Measurements from ENCODE around the gene PRSS57.
"Not testable (repeated sequence)": the region's sequence is repeated elsewhere in the genome, so short reads cannot be mapped to it uniquely, and the experiment has no call there.

The PRSS57 gene

DNA sequence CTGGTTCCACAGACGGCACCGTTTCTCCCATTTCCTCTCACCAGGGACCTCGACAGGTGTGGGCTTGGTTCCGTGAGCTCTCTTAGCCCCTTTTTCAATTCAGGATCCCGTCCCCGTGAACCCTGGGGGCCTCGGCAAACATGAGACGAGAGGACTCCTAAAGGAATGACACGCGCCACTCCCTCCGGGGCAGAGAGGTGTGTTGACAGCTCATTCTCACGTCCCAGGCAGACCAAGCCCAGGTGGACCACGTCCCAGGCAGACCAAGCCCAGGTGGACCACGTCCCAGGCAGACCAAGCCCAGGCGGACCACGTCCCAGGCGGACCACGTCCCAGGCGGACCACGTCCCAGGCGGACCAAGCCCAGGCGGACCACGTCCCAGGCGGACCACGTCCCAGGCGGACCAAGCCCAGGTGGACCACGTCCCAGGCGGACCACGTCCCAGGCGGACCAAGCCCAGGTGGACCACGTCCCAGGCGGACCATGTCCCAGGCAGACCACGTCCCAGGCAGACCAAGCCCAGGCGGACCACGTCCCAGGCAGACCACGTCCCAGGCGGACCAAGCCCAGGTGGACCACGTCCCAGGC is 28.2 kb downstream of the PRSS57 start:
- FAIRE-seq = not testable (repeated sequence)

DNA sequence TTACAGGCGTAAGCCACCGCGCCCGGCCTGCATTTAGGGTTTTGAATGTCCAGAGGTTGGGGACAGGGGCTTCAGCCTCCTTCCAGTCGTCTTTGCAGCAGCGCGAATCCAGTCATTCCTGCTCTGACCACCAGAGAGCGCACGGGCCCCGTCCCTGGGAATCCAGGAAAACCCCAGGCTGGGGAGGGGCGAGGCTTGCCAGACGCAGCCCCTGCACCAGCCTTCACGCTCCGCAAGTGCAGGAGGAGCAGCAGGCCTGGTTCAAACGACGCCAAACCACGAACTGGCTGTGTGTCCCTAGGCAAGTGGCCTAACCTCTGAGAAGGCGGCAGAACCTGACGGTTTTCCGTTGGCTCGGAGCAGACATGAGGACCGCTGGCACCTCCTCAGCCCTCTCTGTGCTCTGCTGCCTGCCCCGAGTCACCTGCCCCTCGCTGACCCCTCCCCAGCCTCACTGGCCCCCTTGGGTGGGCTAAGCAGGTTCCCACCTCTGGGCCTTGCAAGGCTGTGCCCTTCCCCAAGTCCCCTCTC is 30.3 kb downstream of the PRSS57 start:
- FAIRE-seq = peak; percentile 36

DNA sequence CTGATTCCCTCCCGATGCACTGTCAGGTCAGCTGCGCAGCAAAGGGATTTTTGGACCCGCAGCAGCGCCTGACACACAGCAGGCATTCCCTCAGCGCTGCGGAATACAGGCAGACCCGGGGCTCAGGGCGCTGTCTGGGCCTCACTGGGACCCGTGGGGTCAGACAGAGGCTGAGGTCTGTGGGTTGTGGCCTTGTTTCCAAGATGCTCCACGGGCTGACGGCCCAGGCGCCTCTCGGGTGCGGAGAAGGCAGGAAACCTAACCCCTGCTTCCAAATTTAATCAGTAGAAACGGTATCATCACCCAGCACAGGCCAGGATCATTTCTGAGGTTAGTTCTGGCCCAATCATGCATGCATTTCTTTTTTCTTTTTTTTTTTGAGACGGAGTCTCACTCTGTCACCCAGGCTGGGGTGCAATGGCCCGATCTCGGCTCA is 31.6 kb downstream of the PRSS57 start:
- FAIRE-seq = no peak

DNA sequence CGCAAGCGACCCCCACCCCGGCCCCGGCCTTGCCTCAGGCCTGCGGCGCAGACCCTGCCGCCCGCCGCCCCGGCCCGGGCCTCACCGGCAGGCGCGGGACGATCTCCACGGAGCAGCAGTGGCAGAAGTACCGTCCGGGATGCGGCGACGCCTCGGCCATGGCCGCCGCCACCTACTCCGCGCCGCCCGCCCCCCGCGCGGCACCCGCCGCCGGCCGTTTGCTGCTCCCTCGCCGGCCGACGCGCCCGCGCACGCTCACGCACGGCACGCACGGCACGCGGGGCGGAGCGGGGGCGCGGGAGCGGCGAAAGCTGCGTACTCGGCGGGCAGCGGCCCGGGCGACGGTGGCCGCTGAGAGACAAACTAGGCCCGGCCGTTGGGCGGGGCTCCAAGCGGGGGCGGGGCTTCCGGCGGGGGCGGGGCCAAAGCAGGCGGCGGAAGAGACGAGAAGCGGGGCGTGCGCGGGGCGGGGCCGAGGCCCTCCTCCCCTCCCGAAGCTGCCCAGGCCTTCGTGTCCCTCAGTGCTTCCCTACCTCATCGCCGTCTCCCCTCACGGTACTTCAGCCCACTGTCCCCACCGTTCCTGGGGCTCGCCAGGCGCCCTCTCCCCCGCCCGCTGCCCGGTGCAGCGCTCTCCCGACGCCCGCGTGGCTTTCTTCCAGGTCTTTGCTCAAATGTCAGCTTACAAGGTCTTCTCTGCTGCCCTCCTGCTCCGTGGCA is 32.1 kb downstream of the PRSS57 start, which contains the start of gene RNF126:
TSS of gene RNF126 (minus strand) at position 253 of the 720 bp plus-strand sequence. CDS start at position 160, 93 bp downstream.
- no peak for FAIRE-seq

DNA sequence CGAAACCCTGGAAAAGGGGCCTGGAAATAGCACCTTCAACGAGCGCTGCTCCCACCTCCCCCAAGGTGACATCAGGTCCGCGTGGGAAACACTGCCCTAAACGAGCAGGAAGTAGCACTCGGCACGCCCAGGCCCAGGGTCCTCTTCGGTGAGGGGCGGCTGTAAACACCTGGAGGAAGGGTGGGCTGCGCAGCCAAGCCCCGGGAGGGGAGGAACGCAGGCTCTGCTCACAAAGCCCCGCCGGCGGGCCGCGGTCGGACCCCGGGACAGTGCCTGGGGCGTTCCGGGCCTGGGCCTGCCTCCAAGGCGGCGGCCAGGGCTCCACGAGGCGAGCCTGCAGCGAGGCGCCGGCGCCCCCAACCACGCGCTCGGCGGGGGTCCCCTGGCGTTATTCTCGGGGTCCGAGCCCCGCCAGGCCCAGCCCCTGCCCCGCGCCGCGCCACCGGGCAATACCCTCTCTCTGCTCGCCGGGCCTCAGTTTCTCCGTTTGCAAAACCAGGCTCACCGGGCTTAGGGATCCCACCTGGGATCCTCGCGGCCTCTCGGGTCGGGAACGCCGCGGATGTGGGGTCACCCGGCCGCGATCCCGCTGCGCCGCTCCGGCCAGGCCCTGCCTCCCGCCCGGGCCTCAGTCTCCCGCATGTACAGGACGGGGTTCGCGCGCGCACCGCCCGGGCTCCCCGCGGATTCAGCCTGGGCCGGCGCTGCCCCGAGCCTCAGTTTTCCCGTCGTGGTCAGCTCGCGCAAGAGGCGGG is 32.9 kb downstream of the PRSS57 start:
- no peak for FAIRE-seq

DNA sequence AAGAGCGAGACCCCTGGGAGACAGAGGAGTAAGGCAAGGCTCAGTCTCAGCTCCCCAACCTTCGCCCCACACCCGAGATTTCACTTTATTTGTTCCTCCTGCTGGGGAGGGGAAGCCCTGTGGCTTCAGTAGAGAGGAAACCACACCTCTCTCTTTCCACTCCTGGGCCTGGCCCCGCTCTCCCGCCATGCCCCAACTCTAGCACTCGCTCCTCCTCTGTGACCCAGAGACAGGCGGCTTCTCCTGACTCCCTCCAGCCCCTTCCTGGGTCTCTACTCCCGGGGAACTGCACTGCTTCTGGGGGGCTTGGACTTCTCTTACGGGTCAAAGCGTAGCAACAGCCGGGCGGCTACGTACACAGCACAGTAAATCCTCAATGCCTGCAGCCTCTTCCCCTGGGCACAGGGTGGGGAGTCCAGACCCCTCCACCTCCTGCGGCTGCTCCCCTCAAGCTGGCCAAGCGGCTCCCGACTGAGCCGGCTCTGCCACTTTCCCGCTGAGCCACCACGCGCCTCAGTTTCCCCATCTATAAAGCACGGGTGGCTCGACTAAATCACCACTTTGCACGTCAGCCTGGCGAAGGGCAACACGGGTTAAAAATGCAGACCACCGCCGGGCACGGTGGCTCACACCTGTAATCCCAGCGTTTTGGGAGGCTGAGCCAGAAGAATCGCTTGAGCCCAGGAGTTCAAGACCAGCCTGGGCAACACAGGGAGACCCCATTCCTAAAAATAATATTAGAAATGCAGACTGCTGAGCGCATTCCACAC is 33.6 kb downstream of the PRSS57 start:
- no peak for FAIRE-seq

DNA sequence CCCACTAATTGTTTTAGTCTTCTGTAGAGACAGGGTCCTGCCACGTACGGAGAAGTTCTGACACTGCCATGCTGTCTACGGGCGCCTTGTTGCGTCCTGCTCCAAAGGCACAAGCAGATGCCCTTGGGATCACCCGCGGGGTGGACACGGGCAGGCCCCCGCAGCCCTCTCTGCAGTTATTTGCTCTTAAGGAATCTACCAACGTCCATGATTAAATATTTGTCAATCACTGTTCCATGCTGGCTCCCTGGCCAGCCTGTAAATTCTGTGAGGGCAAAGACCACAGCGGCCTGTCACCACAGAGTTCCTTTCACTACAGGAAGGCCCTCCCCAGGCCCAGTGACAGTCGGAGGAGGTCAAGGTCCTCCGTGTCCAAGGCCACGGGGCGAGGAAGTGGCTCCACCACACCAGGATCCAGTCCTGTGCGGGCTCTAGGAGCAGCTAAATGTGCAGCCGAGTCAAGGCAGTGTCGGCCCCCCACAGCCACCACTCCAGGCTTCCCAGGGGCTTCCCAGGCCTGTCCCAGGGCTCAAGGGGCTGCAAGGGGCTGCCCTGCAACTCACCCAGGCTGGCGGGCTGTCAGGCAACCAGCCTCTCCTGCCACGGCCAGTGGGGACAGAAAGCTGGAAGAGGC is 34.3 kb downstream of the PRSS57 start:
- FAIRE-seq = no peak

DNA sequence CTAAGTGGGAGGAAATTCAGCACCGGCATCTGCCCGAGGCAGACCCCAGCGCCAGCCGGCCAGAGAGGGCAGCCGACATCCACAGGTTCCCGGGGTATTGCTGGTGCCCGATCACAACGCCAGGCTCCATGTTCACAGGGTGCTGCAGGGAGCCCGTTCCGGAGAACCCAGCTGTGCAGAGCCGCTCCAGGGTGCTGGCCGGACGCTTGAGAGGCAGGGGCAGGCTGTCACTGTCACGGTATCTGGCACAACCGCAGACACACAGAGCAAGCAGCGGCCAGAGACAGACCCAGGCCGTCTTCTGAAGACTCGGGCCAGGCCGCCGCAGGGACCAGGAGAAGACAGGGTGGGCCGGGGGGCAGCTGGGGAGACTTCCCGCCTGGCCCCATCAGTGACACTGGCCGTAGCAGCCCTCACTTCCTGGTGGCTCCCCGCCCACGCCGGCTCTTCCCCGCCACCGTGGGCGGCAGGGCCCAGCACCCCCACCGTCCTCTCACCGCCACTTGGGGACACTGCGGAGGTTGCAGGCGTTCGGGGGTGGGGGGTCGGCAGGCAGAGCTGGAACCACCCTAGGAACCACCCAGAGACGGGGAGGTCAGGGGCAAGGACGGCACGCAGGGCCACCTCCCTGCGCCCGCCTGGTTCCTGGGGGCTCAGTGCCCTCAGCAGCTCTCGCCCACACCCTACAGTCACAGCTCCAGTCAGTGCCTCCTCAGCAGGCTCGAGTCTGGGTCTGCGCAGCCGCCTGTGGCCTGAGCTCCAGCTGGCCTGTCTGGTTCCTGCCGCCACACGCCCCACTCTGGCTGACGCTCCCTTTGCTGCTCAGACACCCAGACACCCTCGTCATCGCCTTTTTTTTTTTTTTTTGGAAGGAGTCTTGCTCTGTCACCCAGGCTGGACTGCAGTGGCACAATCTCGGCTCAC is 36.1 kb downstream of the PRSS57 start:
- no peak for FAIRE-seq

DNA sequence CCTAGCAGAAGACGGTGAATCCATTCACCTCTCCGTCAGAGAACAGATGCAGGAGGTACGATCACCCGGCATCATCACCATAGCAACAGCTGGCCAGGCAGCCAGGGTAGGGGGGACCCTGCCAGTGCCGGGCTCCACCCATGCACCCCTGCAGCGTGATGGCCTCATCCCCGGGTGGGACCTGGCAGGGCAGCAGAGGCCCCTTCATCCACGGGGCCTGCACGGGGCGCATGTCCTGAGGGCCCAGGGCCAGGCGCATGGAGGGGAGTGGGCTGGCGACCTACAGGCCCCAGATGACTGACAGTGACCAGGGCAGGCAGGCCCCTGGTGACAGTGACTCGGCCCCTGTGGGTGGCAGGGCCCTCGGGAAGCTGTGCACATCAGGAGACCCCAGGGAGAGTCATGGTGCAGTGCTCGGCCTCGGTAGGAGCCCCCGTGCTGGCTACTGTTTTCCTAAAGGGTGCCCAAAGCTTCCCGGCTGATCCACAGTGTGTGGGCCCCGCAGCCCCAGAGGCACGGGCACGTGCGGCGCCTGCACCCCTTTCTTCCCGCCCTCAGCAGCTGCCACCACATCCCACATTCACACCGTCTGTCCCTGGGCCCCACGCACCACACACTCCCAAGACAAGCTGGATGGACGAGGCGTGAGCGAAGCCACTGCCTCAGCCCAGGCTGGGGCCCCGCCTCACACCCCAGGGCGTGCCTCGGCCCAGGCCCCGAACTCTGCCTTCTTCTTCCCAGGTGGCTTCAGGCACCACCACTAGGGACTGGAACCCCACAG is 37.0 kb downstream of the PRSS57 start:
- no peak for FAIRE-seq

DNA sequence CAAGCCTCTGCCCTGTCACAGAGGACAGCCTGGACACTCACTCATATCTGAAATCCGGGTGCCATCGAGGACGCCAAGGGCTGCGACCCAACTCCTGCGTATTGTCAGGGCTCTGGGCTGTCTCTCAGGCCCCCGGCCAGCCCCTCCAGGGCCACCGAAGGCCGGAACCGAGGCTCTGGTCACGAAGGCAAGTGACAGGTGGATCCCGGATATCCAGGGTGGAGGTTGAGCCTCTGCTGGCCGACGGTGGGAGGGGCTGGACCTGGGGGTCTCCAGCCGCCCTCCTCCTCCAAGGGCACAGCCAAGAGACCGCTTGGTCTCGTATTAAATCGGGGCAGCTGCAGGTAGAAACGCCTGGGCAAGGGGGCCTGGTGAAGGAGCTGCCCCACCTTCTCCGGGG is 37.6 kb downstream of the PRSS57 start:
- no peak for FAIRE-seq

DNA sequence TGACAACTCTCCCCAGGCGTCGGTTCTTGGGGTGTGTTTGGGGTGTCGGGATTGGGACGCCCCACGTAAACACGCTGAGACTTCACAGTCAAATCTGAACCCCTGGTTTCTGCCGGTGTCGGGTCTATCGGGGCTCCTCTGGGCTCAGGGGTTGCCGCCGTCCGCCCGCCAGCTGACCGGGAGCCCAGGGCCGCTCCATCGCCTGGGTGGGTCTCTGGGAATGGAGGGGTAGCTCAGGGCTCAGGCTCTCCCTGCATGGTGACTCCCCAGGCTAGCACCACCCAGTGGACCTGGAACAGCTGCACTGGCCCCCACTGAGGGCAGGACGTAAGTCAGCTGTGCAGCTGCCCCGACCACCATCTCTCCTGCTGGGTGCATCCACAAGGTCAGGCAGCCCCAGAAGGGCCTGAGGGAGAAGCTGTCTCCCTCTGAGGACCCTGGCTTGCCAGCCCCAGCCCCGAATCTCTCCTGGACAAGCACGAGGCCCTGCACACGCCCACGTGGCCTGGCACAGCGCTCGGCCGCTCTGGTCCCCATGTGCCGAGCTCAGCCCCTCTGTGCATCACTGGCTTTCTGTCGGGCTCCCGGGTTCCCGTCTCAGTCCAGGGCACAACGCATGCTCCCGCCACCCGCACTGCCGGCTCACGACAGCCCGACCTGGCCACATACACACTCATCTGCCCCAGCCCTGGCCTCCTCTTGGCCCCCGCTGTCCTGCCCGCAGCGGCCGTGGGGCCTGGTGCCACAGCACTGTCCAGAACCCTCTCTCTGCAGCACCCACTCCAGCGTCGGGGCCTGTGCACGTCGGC is 38.3 kb downstream of the PRSS57 start:
- FAIRE-seq = no peak

DNA sequence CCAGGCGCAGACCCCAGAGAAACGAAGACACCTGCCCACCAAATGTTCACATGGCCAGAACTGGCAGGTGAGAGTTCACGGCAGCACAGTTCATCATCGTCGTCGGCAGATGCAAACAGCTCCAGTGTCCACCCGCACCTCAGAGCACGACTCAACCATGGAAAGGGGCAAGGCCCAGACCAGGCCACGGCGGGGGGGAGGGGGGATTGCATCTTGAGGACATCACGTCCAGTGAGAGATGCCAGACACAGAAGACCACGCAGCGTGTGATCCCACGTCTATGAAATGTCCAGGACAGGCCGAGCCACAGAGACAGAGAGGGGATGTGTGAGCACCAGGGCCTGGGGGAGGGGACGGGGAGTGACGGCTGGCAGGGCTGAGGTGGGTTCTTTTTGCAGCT is 39.6 kb downstream of the PRSS57 start:
- FAIRE-seq = no peak

DNA sequence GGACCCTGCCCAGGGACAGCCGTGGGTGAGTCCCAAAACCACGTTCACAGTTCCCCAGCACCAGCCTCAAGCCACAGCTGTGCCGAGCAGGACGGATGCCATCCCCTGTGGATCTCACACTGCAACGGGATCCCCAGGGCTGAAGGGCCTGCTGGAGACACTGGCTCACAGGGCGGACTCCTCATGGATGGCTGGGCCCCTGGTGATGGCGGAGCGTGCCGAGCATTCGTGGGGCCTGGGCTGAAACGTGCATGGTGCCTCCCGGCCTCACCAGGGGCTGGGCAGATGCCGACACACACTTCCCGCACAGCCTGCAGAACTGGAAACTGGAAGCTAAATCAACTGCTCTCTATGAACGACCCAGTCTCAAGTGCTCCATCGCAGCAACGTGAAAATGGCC is 41.8 kb downstream of the PRSS57 start:
- no peak for FAIRE-seq

DNA sequence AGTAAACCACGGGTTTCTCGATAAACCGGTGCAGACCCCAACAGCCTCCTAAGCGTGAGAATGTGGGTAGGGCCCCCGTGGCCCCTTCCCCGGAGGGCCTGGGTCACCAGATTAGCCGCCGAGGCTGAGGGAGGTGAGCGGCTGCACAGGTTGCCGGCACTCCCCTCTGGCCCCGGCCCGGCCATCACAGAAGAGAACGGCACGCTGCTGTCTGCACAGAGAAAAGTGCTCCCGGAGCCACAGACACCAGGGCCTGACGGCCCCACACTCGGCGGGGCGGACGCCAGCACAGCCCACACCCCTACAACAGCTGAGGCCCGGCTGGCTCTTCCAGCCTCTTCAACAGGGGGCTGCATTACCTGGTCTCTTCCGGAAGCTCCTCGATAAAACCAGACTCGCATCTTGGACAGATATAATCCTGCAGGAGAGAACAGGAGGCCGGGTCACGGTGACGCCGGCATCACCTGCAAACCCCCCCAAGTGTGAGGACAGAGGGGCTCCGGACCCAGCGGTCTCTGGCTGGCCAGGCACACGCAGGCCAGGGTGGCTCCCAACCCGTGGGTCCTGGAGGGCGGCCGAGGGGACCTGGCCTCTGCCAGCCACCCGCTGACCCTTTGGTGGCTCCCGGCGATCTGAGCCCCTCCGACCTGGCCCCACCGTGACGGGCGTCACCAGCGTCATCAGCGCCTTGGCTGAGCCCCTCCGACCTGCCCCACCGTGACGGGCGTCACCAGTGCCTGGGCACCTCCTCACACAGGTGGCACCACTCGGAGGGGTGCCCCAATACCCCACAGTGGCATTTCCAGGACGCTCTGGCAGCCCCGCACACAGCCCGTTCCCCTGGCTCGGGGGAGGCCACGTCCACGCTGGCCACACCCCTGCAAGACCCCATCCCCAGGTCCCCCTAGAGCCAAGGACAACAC is 42.5 kb downstream of the PRSS57 start:
- no peak for FAIRE-seq

DNA sequence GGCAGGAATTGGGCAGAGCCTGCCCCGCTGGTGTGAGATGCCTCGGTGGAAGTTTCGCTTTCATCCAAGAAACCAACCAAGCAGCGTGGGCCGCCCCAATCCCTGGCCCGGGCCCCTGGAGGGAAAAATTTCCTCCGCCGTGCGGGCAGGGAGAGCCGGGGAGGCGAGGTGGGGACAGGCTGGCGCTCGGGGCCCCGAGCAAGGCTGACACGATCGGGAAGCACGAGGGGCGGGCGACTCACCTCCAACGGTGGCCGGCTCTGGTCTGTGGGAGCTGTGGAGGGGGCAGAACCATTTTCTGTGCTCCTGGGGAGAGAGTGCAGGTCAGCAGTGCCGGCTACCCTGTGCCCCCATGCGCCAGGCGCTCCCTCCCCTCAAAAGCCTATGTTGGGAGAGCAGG is 43.3 kb downstream of the PRSS57 start:
- no peak for FAIRE-seq

DNA sequence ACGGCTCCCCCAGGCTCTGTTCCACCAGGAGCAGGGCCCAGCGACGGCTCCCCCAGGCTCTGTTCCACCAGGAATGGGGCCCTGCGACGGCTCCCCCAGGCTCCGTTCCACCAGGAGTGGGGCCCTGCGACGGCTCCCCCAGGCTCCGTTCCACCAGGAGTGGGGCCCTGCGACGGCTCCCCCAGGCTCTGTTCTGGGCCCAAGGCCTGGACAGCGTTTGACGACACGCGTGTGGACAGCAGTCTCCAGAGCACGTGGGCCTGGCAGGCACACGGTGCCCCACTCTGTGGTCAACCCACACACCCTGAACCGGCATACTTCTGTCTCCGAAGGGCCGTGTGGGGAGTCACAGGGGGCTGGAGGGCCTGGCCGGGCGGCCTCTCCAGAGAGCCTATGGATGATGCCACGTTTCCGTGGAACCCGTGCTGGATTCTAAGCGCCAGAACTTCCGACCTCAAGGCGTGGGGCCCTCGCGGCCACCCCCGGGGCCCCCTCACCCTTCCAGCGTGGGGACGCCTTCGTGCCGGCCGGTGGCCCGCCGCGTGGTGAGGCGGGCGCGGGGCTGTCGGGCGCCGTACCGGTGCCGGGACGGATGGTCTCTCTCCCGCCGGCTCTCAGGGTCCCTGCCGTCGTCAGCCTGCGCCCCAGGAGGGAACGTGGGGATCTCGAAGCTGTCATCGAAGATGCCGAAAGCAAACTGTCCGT is 44.0 kb downstream of the PRSS57 start:
- no peak for FAIRE-seq

DNA sequence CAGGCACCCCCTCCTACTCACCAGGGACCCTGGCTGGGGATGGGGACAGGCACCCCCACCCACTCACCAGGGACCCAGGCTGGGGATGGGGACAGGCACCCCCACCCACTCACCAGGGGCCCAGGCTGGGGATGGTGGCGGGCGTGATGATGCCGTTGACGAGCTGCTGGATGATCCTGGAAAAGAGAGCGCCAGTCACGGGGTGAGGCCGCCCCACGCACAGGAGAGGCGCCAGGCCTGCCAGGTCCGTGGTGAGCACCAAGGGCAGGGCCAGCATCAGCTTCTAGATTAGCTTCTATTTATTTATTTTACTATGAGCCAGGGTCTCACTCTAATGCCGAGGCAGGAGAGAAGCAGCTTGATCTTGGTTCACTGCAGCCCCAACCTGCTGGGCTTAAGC is 45.1 kb downstream of the PRSS57 start:
- FAIRE-seq = no peak

Data from G401.6 (cell line).